Measurements from ENCODE around the gene METTL24.

DNA sequence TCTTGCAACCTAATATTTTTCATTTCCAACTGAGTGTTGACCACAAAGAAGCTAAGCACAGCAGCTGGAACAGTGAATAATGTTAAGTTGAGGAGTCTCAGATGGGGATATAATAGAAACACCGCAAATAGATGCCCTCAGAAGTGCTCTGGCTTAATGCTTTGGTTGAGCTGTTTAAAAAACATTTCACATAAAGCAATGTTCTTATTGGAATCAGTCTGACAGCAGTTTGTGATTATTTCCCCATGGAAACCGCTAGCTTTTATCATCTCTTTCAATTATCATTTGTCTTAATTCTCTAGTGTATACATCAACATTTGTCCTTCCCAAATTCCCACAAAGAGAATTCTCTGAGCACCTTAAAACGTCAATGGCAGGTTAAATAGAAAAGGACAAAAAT, 30.8 kb downstream of the METTL24 start:
- TF ChIP-seq CTCF (conservative IDR thresholded peaks at IDR 0.05 in 1 of 2, IDR thresholded peaks at IDR 0.05 in 1 of 2; ENCODE audit: low read depth in 1 of 2, low read length in 2 of 2): no peak
- no peak for TF ChIP-seq EZH2 (IDR thresholded peaks at IDR 0.05; ENCODE audit: low read length, missing control alignments)

Measured in fibroblast of lung (primary cell).